ENCODE results near the gene SLK.

Gene SLK

DNA sequence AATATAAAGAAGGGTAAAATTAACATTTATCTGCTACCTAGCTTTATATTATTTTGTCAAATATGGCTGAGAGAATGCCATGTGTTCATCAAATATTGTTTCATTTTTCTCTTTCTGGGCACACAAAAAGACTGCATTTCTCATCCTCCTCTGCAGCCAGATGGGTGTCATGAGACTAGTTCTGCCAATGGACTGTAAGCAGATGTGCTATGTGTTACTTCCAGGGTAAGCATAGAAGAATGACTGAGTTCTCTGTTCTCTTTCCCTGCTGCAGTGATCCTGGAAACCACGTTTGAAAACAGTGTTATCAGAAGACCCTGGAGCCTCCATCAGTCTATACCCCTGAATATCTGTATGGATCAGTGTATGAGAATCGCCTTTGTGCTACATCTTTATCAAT lies 24.1 kb upstream of the SLK start:
- no peak for DNase-seq

- no peak for DNase-seq
Measured at GRCh38 chr10:103947799-103948516, 19.0 kb upstream of the SLK start.

DNA sequence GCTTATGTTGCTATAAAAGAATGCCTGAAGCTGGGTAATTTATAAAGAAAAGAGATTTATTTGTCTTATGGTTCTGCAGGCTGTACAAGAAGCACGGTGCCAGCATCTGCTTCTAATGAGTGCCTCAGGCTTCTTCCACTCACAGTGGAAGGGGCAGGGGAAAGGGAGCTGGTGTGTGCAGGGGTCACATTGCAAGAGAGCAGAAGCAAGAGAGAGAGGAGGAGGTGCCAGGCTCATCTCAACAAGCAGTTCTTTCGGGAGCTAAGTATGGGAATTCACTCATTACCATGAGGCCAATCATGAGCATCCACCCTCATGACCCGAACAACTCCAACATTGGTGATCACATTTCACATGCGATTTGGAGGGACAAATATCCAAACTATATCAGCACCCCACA lies 17.2 kb upstream of the SLK start:
- DNase-seq, result no peak

GRCh38 chr10:103951183-103951582 lies 15.8 kb upstream of the SLK start:
- no peak for DNase-seq

- no peak for DNase-seq
Measured at GRCh38 chr10:103951942-103952341, 15.0 kb upstream of the SLK start.

GRCh38 chr10:103954543-103954942 lies 12.4 kb upstream of the SLK start:
- no peak for DNase-seq

- DNase-seq, result no peak
Measured at GRCh38 chr10:103958996-103959395, 7.9 kb upstream of the SLK start.

- no peak for DNase-seq
Measured at GRCh38 chr10:103960103-103960502, 6.8 kb upstream of the SLK start.

DNA sequence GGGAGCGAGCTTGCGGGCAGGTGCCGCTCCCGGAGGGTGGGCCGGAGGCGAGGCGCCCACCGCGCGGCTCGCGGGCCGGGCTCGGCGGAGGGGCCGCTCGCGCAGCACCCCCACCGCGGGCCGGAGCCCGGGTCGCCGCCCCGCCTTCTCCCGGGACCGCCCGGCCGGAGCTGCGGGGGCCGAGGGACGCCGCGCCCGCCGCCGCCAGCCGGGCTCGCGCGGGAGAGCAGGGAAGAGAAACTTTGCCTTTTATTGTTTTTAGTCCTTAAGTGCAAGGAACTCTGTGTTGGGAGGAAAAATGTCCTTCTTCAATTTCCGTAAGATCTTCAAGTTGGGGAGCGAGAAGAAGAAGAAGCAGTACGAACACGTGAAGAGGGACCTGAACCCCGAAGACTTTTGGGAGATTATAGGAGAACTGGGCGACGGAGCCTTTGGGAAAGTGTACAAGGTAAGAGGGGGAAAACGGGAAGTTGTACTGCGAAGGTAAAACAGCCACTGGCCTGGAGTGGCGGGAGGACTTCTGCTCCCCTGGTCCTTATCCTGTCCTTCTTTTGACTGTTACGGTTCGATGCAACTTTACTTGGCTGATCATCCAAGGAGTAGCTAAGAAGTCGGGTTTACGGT lies 620 bp downstream of the SLK start:
- DNase-seq, result no peak

- DNase-seq, result no peak
Measured at GRCh38 chr10:103968441-103969391, 1.8 kb downstream of the SLK start.

DNA sequence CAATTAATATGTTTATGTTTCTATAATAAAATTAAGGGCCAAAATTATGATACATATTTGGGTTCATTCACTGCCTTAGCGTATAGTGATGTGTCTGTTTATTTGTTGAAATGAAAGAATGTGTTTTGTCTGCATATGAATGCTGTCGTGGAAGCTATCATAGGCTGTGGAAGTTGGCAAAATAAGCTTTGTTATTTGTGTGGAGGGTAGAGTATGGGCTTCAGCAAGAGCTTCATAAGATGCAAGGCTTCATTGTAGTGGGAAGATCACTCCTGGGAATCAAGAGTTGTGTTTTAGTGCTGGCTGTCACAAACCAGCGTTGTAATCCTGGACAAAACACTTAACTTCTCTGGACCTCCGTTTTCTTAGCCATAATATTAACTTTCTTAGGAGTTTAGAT lies 2.5 kb downstream of the SLK start:
- DNase-seq, result no peak

DNA sequence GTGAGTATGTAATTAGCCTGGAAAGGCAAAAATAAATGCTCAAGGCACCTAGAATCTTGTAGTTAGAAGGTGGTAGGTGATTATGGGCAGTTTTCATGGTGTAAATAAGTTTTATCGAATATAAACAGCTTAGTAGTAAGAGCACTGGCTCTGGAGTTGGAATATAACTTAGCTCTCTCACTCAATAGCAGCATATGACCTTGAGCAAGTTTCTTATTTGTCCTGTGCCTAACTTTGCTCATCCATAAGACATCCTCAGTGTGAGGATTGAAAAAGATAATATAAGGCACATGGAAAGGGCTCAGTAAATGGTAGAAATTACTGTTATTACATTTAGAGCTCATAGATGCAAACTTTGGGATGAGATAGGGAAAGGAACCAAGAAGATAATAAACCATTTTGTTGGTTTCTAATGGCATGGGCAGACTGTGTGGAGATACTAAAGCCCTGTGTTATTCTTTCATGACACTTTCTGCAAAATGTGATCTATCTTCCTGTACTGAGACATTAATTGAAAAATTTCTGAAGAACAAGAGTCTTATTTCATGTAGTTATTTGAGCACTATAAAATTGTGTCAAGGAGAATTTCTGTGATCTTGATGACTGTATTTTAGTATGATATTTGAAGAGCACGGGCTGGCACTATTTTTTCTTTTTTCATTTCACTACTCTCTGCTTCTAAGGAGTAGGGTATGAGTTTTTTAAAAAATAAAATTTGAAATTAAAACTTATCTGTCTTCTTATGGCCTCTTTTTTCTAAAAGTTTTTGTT lies 3.1 kb downstream of the SLK start:
- DNase-seq, result no peak

GRCh38 chr10:103975169-103975568 lies 8.2 kb downstream of the SLK start:
- no peak for DNase-seq

- DNase-seq, result no peak
Measured at GRCh38 chr10:103977204-103977603, 10.3 kb downstream of the SLK start.

DNA sequence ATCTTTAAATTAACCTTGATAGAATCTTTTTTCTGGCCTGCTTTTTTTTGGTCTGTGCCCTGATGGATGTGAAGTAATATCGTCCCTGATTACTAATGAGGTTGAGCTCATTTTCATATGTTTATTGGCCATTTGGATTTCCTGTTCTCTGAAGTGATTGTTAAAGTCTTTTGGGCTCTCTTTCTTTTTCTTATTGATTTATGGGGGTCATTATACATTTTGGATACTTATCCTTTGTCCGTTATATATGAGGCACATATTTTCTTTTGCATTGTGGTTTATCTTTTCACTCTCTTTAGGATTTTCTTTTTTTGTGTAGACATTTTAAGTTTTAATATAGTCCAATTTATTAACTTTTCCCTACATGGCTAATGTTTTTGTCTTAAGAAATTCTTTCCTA lies 12.6 kb downstream of the SLK start:
- no peak for DNase-seq

DNA sequence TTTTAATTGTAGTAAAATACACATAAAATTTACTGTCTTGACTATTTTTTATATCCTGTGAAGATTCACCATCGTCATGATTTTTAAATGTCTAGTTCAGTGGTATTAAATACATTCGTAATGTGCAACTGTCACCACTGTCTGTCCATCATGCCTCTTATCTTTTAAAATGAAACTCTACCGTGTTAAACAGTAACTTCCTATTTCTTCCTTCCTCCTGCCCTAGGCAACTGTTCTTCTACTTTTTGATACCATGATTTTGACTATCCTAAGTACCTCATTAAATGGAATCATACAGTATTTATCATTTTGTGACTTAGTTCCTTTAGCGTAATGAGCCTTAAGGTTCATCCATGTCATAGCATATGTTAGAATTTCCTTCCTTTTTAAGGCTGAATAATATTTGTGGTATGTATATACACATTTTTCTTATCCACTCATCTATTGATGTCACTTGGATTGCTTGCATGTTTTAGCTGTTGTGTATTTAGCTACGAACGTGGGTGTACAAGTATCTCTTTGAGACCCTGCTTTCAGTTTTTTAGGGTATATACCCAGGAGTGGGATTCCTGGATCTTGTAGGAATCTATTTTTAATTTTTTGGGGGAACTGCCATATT lies 13.5 kb downstream of the SLK start:
- DNase-seq, result no peak

- no peak for DNase-seq
Measured at GRCh38 chr10:103982639-103983038, 15.7 kb downstream of the SLK start.

- no peak for DNase-seq
Measured at GRCh38 chr10:103983367-103983911, 16.5 kb downstream of the SLK start.

DNA sequence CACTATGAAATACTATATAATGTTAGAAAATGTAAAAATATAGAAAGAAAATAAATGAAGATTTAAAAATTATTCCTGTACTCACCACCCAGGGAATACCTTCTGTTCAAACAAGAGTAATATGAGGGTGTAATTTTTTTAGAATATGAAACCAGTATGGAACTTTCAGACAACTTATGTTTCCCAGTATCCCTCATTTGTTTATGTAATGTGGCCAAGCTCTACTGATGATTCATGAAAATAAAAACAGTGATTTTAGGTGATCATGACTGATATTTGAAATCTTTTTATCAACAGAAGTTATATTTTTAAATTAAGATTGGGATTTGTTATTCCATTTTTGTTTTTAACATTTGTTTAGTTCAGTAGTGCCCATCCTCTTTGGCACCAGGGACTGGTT lies 18.8 kb downstream of the SLK start:
- DNase-seq, result no peak

- no peak for DNase-seq
Measured at GRCh38 chr10:103986360-103986759, 19.4 kb downstream of the SLK start.

DNA sequence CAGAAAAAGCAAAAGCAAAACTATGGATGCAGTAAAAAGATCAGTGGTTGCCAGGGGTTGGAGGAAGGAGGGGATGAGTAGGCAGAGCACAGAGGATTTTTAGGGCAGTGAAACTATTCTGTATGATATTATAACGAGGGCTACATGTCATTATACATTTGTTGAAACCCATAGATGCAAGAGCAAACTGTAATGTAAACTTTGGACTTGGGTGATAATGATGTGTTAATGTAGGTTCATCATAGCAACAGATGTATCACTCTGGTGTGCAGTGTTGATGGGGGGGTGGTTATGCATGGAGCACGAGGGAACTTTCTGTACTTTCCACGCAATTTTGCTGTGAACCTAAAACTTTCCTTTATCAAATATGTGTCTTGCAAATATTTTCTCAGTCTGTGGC lies 23.2 kb downstream of the SLK start:
- no peak for DNase-seq

GRCh38 chr10:103990531-103990930 lies 23.6 kb downstream of the SLK start:
- DNase-seq, result no peak

All from COR-L47 (cell line).